H1 (cell line): ENCODE results near the gene FMN2. TPM values are rescaled to one million over a fixed set of nuclear protein-coding genes. Genes with fewer than 3 reads are reported as not detected.

Experiments
- CTCF ChIA-PET: fragments of 300-600 bp; sonication (Branson Sonifier 250); formaldehyde crosslinking; loops from one replicate; lab custom pipeline; 2021; ENCODE audit not compliant: partially characterized antibody; lab: Charles Lee
- POLR2A ChIA-PET: fragments of 300-600 bp; sonication (Branson Sonifier 250); formaldehyde crosslinking; loops from one replicate; lab custom pipeline; 2021; ENCODE audit warnings: inconsistent platforms; ENCODE audit not compliant: partially characterized antibody; lab: Charles Lee
- DNase-seq, 2 experiments: peaks; one replicate each; pipeline versions ENCODE4 v3.0.0 to v3.0.0-alpha.2; 2010 to 2022; ENCODE audit warnings: low spot score in 2 of 2, low read depth in 1 of 2, mixed read lengths in 1 of 2
- FAIRE-seq: peaks from 2 replicates; lab custom pipeline; 2011; peaks lifted over from hg19 to GRCh38; lab: Jason Lieb, UNC
- H2AFZ ChIP-seq: 2 replicates; pipeline ENCODE4 v1.8.1; 2012; ENCODE audit warnings: low read length, inconsistent platforms
- H2AK5ac ChIP-seq: 2 replicates; pipeline ENCODE4 v1.6.1; 2013; ENCODE audit warnings: low read depth, low read length
- H2BK120ac ChIP-seq: replicated peaks from 2 replicates; pipeline ENCODE3; 2013; ENCODE audit warnings: low read depth, low read length, inconsistent platforms
- H2BK12ac ChIP-seq: 2 replicates; pipeline ENCODE4 v1.6.1; 2013; ENCODE audit warnings: low read depth, low read length
- H2BK15ac ChIP-seq: 2 replicates; pipeline ENCODE4 v1.6.1; 2013; ENCODE audit warnings: low read length
- H2BK20ac ChIP-seq: 2 replicates; pipeline ENCODE4 v1.6.1; 2013; ENCODE audit warnings: low read length
- H2BK5ac ChIP-seq: 2 replicates; pipeline ENCODE4 v1.6.1; 2013; ENCODE audit warnings: low read depth, low read length
- H3K14ac ChIP-seq: 2 replicates; pipeline ENCODE4 v1.6.1; 2013; ENCODE audit warnings: inconsistent platforms; ENCODE audit not compliant: insufficient read length
- H3K18ac ChIP-seq: 2 replicates; pipeline ENCODE4 v1.6.1; 2013; ENCODE audit warnings: low read length; ENCODE audit errors: extremely low read depth
- H3K23ac ChIP-seq: 2 replicates; pipeline ENCODE4 v1.6.1; 2013; ENCODE audit warnings: inconsistent platforms; ENCODE audit not compliant: insufficient read length
- H3K23me2 ChIP-seq: 2 replicates; pipeline ENCODE4 v1.6.1; 2013; ENCODE audit warnings: low read depth, low read length
- H3K27ac ChIP-seq: 2 replicates; pipeline ENCODE4 v1.6.1; 2011; ENCODE audit warnings: low read depth, low read length, inconsistent platforms
- H3K27me3 ChIP-seq, 4 experiments: replicated peaks in 1 of 4; 1 replicate in 1 of 4; 2 replicates in 3 of 4; pipeline versions ENCODE4 v1.6.1 to v1.8.1; 2011 to 2013; ENCODE audit warnings: low read length in 3 of 4, mild to moderate bottlenecking in 3 of 4, inconsistent platforms in 2 of 4, mixed read lengths in 2 of 4, moderate library complexity in 1 of 4; ENCODE audit not compliant: control insufficient read depth in 3 of 4, insufficient read depth in 3 of 4; ENCODE audit errors: extremely low read depth in 1 of 4
- H3K36me3 ChIP-seq, 4 experiments: 2 replicates each; pipeline versions ENCODE4 v1.6.1 to v1.8.1; 2011 to 2013; ENCODE audit warnings: mild to moderate bottlenecking in 4 of 4, low read length in 3 of 4, moderate library complexity in 2 of 4, control low read depth in 1 of 4, inconsistent platforms in 1 of 4; ENCODE audit not compliant: insufficient read depth in 4 of 4, control insufficient read depth in 2 of 4
- H3K4ac ChIP-seq: replicated peaks from 2 replicates; pipeline ENCODE3; 2013; ENCODE audit warnings: low read length, low read depth, mixed read lengths, inconsistent platforms; ENCODE audit not compliant: insufficient read length
- H3K4me1 ChIP-seq, 4 experiments: replicated peaks in 1 of 4; 1 replicate in 1 of 4; 2 replicates in 3 of 4; pipeline versions ENCODE4 v1.6.1 to v1.8.1; 2011 to 2013; ENCODE audit warnings: low read length in 3 of 4, inconsistent platforms in 2 of 4, mixed read lengths in 1 of 4; ENCODE audit not compliant: insufficient read depth in 4 of 4, control insufficient read depth in 3 of 4
- H3K4me2 ChIP-seq, 2 experiments: 2 replicates each; pipeline versions ENCODE4 v1.6.1 to v1.8.1; 2011 to 2013; ENCODE audit warnings: low read depth in 2 of 2, low read length in 2 of 2, control low read depth in 1 of 2, inconsistent platforms in 1 of 2, mild to moderate bottlenecking in 1 of 2; ENCODE audit not compliant: insufficient read depth in 1 of 2
- H3K4me3 ChIP-seq, 4 experiments: fragments of 200-600, 300-600 bp in 1 of 4; sonication (generic), shearing (Covaris generic), sonication (Bioruptor Twin) in 1 of 4; 2 replicates each; pipeline versions ENCODE4 v1.5.1 to v1.8.1; 2011 to 2016; ENCODE audit warnings: low read length in 4 of 4, low read depth in 3 of 4, control low read depth in 2 of 4, inconsistent platforms in 2 of 4, mild to moderate bottlenecking in 2 of 4, mixed read lengths in 1 of 4, moderate library complexity in 1 of 4; ENCODE audit not compliant: insufficient read depth in 2 of 4; ENCODE audit errors: extremely low read depth in 1 of 4
- H3K56ac ChIP-seq: replicated peaks from 2 replicates; pipeline ENCODE3; 2013; ENCODE audit warnings: low read depth, mild to moderate bottlenecking, mixed read lengths, low read length, inconsistent platforms; ENCODE audit not compliant: insufficient read length
- H3K79me1 ChIP-seq: 2 replicates; pipeline ENCODE4 v1.6.1; 2013; ENCODE audit warnings: low read depth, low read length, control low read depth
- H3K79me2 ChIP-seq, 2 experiments: 2 replicates each; pipeline versions ENCODE4 v1.6.1 to v1.8.1; 2012 to 2013; ENCODE audit warnings: low read length in 2 of 2, mild to moderate bottlenecking in 2 of 2, inconsistent platforms in 1 of 2; ENCODE audit not compliant: insufficient read depth in 2 of 2, control insufficient read depth in 1 of 2
- H3K9ac ChIP-seq, 4 experiments: replicated peaks in 1 of 4; 1 replicate in 1 of 4; 2 replicates in 3 of 4; pipeline versions ENCODE4 v1.6.1 to v1.8.1; 2011 to 2013; ENCODE audit warnings: low read depth in 3 of 4, low read length in 3 of 4, control low read depth in 2 of 4, mild to moderate bottlenecking in 2 of 4, moderate library complexity in 2 of 4, inconsistent platforms in 1 of 4; ENCODE audit errors: extremely low read depth in 1 of 4
- H3K9me3 ChIP-seq, 2 experiments: 2 replicates each; pipeline versions ENCODE4 v1.6.1 to v1.8.1; 2012 to 2013; ENCODE audit warnings: mild to moderate bottlenecking in 2 of 2, moderate library complexity in 2 of 2, control low read depth in 1 of 2, inconsistent platforms in 1 of 2, low read depth in 1 of 2, low read length in 1 of 2, mixed read lengths in 1 of 2; ENCODE audit not compliant: insufficient read depth in 2 of 2
- H4K20me1 ChIP-seq, 2 experiments: replicated peaks in 1 of 2; 2 replicates each; pipeline versions ENCODE3 to v1.8.1; 2011 to 2013; ENCODE audit warnings: inconsistent platforms in 2 of 2, low read length in 2 of 2, mild to moderate bottlenecking in 1 of 2; ENCODE audit not compliant: insufficient read depth in 2 of 2, control insufficient read depth in 1 of 2
- H4K5ac ChIP-seq: 2 replicates; pipeline ENCODE4 v1.6.1; 2013; ENCODE audit warnings: low read length, low read depth, mixed read lengths, inconsistent platforms; ENCODE audit not compliant: insufficient read length
- H4K8ac ChIP-seq: 2 replicates; pipeline ENCODE4 v1.8.0; 2013; ENCODE audit warnings: mild to moderate bottlenecking, moderate library complexity, low read length, inconsistent platforms; ENCODE audit not compliant: insufficient read depth; ENCODE audit errors: extremely low read depth
- H4K91ac ChIP-seq: replicated peaks from 2 replicates; pipeline ENCODE3; 2013; ENCODE audit warnings: low read length, mixed read lengths, inconsistent platforms; ENCODE audit not compliant: insufficient read length
- CHD2 ChIP-seq: IDR thresholded peaks from 2 replicates; pipeline ENCODE4 v1.6.1; 2012; ENCODE audit warnings: low read length, improper control_type of control experiment
- HDAC2 ChIP-seq, 2 experiments: fragments of 300-600 bp in 1 of 2; sonication (generic) in 1 of 2; IDR thresholded peaks; 2 replicates each; pipeline ENCODE4 v1.6.1; 2011 to 2012; ENCODE audit warnings: low read depth in 2 of 2, low read length in 2 of 2, mild to moderate bottlenecking in 2 of 2, moderate library complexity in 2 of 2, borderline replicate concordance in 1 of 2, inconsistent platforms in 1 of 2
- RAD21 ChIP-seq, 2 experiments: IDR thresholded peaks in 1 of 2; conservative IDR thresholded peaks in 1 of 2; 2 replicates each; pipeline ENCODE4 v1.6.1; 2011; ENCODE audit warnings: low read depth in 2 of 2, low read length in 2 of 2, improper control_type of control experiment in 1 of 2, inconsistent platforms in 1 of 2, mild to moderate bottlenecking in 1 of 2, moderate library complexity in 1 of 2
- RBBP5 ChIP-seq: IDR thresholded peaks from 2 replicates; pipeline ENCODE4 v1.7.1; 2012; ENCODE audit warnings: low read depth, mild to moderate bottlenecking, inconsistent platforms, low read length, moderate library complexity, borderline replicate concordance
- WGBS, 2 experiments: shearing (Covaris generic) in 1 of 2; methylation state at CpG; one replicate each; pipeline versions ENCODE4 v1.1.6 to v1.1.7; 2013 to 2015; ENCODE audit warnings: low lambda C conversion rate in 2 of 2, mixed read lengths in 2 of 2, inconsistent platforms in 1 of 2, low coverage in 1 of 2, missing lambda C conversion rate in 1 of 2; ENCODE audit not compliant: insufficient replicate concordance in 2 of 2, insufficient coverage in 1 of 2, insufficient read length in 1 of 2; ENCODE audit errors: extremely low coverage in 1 of 2, missing lambda C conversion rate in 1 of 2; 5-methylcytosine and 5-hydroxymethylcytosine counted together
- polyA plus RNA-seq, 7 experiments: library from polyadenylated mRNA; depleted of rRNA in 3 of 7; stranded (reverse) in 5 of 7; unstranded in 2 of 7; fragments of >200 nt in 5 of 7; fragments of 200-250 nt in 2 of 7; gene quantifications; 1 replicate in 5 of 7; 2 replicates in 1 of 7; 4 replicates in 1 of 7; pipeline versions ENCODE4 v1.2.1 to v1.2.3, GENCODE V29; 2011 to 2013; ENCODE audit warnings: missing spikeins in 2 of 7, mixed read lengths in 2 of 7
- total RNA-seq: library from RNA; stranded (reverse); fragmentation: NEBNext Ultra II Directional; extraction: Animal tissue kit (Norgen Biotek cat#: 25700); gene quantifications from 2 replicates; pipeline ENCODE4 v1.2.1, GENCODE V29; 2021

FMN2 gene
- total and polyA plus RNA-seq, 2 of the 8 experiments (the other 6 are each of a cell fraction or from before 2014, with no cell fraction given) = 0.83 to 2.0 TPM

DNA sequence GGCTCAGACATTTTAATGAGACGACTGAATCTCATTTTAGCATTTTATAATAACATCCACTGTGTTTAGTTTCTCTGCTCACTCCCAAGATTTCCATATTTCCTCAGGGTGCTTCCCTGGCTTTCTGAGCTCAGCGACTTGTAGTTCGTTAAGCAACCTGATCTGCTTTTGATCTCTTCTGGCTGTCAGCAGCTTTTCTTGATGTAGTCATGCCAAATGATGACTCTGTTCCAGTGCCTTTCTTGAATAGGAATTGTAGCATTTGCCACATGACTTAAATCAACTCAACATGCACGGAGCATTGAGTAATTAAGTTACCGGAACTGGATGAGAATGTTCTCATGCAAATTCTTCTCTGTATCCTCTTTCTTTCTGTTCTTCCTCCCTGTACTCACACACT, 246.1 kb downstream of the FMN2 start:
- Histone ChIP-seq H3K79me1 (no peaks in the 10 kb centered on the region), H3K4me1 (no peaks in the 10 kb centered on the region), H3K27ac (no peak overlapping the region), H3K9me3 (no peaks in the 10 kb centered on the region), H3K4me2 (no peak overlapping the region), H3K27me3 (no peaks in the 10 kb centered on the region), H3K23ac (no peak overlapping the region), H3K36me3 (no peaks in the 10 kb centered on the region), H3K79me2 (no peaks in the 10 kb centered on the region), H3K56ac (no peak overlapping the region), H4K91ac (no peak overlapping the region), H2BK5ac (no peak overlapping the region), H2BK15ac (no peak overlapping the region), H3K18ac (no peak overlapping the region), H2BK12ac (no peak overlapping the region), H4K5ac (no peak overlapping the region), H2AFZ (no peak overlapping the region), H4K20me1 (no peaks in the 10 kb centered on the region), H2BK20ac (no peak overlapping the region), H3K23me2 (no peaks in the 10 kb centered on the region), H4K8ac (no peak overlapping the region), H3K4me3 (no peak overlapping the region), H2BK120ac (no peak overlapping the region), H2AK5ac (no peak overlapping the region), H3K4ac (no peak overlapping the region), H3K14ac (no peak overlapping the region), H3K9ac (no peak overlapping the region)
- ChIA-PET CTCF (interaction anchor here (1.0 kb wide), 1 partner anchor 9 kb away, joined by 3 read pairs; no protein-coding TSS in a partner anchor), POLR2A (no interaction called here)
- FAIRE-seq (no peak), DNase-seq (no peak)
- 86% methylated on average over 5 of the region's 5 CpGs; no CpG with 5 or more reads in 1 of the 2 experiments for WGBS, 2 experiments
- no peak for TF ChIP-seq HDAC2 (IDR thresholded peaks at IDR 0.05; ENCODE audit: borderline replicate concordance in 1 of 2, low read depth in 2 of 2, low read length in 2 of 2)
- no peak for TF ChIP-seq RAD21 (IDR thresholded peaks at IDR 0.05 in 1 of 2, conservative IDR thresholded peaks at IDR 0.05 in 1 of 2; ENCODE audit: low read depth in 2 of 2, low read length in 2 of 2)
- TF ChIP-seq RBBP5 = no peak
- TF ChIP-seq CHD2 = no peak
